Measurements from ENCODE around the gene WIPI1. TPM values are rescaled to one million over a fixed set of nuclear protein-coding genes. Genes with fewer than 3 reads are reported as not detected.

The WIPI1 gene
- total and polyA plus RNA-seq, 10 of the 15 experiments (the other 5 are each of a cell fraction or from before 2014, with no cell fraction given) = 6.5 to 44.5 (median 26.2) TPM

- TF ChIP-seq REST (IDR thresholded peaks at IDR 0.05; ENCODE audit: low read depth, low read length) (no peak), MTA3 (IDR thresholded peaks at IDR 0.05; ENCODE audit: borderline replicate concordance, low read length) (peak; percentile 57; the same call in 1 of the 2 replicates), ATF3 (IDR thresholded peaks at IDR 0.05; ENCODE audit: borderline replicate concordance, extremely low read depth, low read depth, low read length) (no peak), MXI1 (IDR thresholded peaks at IDR 0.05; ENCODE audit: low read depth, low read length) (peak; percentile 50; the same call in 1 of the 2 replicates), NR2C1 (IDR thresholded peaks at IDR 0.05) (peak; percentile 22; the same call in 1 of the 2 replicates), SMAD1 (IDR thresholded peaks at IDR 0.05; ENCODE audit: low read depth, partially characterized antibody) (peak; percentile 33), TBL1XR1 (IDR thresholded peaks at IDR 0.05; ENCODE audit: low read depth, low read length) (peak; percentile 43; the same call in 1 of the 2 replicates), RBBP5 (conservative IDR thresholded peaks at IDR 0.05) (no peak), MYB (IDR thresholded peaks at IDR 0.05; ENCODE audit: borderline replicate concordance, low read depth, low read length) (no peak), SREBF2 (IDR thresholded peaks at IDR 0.05; ENCODE audit: low read length) (no peak)
- TF ChIP-seq, protein P1, sequence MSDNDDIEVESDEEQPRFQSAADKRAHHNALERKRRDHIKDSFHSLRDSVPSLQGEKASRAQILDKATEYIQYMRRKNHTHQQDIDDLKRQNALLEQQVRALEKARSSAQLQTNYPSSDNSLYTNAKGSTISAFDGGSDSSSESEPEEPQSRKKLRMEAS (IDR thresholded peaks at IDR 0.05; ENCODE audit: low read depth, low read length) = no peak
- TF ChIP-seq, protein P2, sequence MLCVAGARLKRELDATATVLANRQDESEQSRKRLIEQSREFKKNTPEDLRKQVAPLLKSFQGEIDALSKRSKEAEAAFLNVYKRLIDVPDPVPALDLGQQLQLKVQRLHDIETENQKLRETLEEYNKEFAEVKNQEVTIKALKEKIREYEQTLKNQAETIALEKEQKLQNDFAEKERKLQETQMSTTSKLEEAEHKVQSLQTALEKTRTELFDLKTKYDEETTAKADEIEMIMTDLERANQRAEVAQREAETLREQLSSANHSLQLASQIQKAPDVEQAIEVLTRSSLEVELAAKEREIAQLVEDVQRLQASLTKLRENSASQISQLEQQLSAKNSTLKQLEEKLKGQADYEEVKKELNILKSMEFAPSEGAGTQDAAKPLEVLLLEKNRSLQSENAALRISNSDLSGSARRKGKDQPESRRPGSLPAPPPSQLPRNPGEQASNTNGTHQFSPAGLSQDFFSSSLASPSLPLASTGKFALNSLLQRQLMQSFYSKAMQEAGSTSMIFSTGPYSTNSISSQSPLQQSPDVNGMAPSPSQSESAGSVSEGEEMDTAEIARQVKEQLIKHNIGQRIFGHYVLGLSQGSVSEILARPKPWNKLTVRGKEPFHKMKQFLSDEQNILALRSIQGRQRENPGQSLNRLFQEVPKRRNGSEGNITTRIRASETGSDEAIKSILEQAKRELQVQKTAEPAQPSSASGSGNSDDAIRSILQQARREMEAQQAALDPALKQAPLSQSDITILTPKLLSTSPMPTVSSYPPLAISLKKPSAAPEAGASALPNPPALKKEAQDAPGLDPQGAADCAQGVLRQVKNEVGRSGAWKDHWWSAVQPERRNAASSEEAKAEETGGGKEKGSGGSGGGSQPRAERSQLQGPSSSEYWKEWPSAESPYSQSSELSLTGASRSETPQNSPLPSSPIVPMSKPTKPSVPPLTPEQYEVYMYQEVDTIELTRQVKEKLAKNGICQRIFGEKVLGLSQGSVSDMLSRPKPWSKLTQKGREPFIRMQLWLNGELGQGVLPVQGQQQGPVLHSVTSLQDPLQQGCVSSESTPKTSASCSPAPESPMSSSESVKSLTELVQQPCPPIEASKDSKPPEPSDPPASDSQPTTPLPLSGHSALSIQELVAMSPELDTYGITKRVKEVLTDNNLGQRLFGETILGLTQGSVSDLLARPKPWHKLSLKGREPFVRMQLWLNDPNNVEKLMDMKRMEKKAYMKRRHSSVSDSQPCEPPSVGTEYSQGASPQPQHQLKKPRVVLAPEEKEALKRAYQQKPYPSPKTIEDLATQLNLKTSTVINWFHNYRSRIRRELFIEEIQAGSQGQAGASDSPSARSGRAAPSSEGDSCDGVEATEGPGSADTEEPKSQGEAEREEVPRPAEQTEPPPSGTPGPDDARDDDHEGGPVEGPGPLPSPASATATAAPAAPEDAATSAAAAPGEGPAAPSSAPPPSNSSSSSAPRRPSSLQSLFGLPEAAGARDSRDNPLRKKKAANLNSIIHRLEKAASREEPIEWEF (IDR thresholded peaks at IDR 0.05; ENCODE audit: insufficient replicate concordance, low read depth, low read length) = peak; percentile 52
- TF ChIP-seq, protein P3, sequence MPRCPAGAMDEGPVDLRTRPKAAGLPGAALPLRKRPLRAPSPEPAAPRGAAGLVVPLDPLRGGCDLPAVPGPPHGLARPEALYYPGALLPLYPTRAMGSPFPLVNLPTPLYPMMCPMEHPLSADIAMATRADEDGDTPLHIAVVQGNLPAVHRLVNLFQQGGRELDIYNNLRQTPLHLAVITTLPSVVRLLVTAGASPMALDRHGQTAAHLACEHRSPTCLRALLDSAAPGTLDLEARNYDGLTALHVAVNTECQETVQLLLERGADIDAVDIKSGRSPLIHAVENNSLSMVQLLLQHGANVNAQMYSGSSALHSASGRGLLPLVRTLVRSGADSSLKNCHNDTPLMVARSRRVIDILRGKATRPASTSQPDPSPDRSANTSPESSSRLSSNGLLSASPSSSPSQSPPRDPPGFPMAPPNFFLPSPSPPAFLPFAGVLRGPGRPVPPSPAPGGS (IDR thresholded peaks at IDR 0.05; ENCODE audit: borderline replicate concordance, insufficient read depth, low read depth, low read length, poor library complexity, severe bottlenecking) = peak; percentile 48
- TF ChIP-seq, protein P4, sequence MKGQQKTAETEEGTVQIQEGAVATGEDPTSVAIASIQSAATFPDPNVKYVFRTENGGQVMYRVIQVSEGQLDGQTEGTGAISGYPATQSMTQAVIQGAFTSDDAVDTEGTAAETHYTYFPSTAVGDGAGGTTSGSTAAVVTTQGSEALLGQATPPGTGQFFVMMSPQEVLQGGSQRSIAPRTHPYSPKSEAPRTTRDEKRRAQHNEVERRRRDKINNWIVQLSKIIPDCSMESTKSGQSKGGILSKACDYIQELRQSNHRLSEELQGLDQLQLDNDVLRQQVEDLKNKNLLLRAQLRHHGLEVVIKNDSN (IDR thresholded peaks at IDR 0.05; ENCODE audit: borderline replicate concordance, extremely low read length, insufficient read depth, low read depth, low read length) = no peak
Measured at GRCh38 chr17:68497885-68498319, 40.6 kb upstream of the WIPI1 start (continued).
